HG03354 (cell line): ENCODE results near the gene GBX1.

Experiments
- ATAC-seq: cut with Tn5 transposase; IDR thresholded peaks from one replicate; pipeline ENCODE4 v1.9.1; 2021; ENCODE audit warnings: mild to moderate bottlenecking; ENCODE audit not compliant: unreplicated experiment, poor library complexity, severe bottlenecking

The GBX1 gene

GRCh38 chr7:151118108-151119054, 49.1 kb downstream of the GBX1 start:
- ATAC-seq = no peak

DNA sequence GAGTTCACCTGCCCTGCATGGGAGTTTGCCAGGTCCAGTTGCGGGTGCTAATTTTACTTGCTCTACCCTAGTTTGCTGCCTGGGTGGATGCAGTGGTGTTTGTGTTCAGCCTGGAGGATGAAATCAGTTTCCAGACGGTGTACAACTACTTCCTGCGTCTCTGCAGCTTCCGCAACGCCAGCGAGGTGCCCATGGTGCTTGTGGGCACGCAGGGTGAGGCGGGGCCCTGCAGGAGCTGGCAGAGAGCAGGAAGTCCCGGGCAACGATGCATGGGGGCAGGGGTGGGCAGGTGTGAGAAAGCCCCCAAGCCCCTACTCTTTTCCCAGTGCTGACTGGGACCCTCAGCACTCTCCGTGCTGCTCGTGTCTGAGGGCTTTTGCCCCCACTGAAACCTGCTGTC, 49.9 kb downstream of the GBX1 start:
- ATAC-seq = no peak

DNA sequence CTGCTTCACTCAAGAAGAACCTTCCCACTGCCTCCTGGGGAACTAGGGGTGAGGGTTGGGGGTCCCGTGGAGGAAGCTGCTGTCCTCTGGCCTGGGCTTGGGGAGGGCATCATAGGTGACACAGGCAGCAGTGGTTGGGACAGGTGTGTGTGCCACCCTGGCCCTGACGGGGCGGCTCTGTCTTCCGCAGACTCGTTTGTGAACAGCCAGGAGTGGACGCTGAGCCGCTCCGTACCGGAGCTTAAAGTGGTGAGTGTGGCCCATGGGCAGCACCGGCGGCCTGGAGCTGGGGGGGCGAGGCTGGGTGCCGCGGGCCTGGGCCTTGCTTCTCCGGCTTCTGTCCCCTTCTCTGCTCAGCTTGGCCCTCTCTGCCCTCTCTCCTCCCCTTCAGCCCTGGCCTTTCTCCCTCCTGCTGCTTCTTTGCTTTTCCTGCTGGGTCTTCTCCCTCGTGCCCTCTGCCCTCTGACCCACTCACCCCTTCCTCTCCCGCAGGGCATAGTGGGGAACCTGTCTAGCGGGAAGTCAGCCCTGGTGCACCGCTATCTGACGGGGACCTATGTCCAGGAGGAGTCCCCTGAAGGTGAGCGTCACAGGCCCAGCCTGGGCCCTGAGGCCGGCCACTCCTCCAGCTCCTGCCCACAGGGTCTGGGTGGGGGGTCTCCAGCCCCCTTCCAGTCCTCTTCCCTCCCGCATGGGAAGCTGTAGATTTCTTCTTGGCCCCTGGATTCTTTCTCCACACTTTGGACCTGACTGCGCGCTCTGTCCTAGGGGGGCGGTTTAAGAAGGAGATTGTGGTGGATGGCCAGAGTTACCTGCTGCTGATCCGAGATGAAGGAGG, 50.7 kb downstream of the GBX1 start:
- ATAC-seq = no peak

- ATAC-seq = no peak
Measured at GRCh38 chr7:151115836-151116418, 51.6 kb downstream of the GBX1 start.

GRCh38 chr7:151115121-151115835, 52.2 kb downstream of the GBX1 start:
- peak; percentile 49 for ATAC-seq

GRCh38 chr7:151114151-151115090, 53.1 kb downstream of the GBX1 start:
- ATAC-seq = peak; percentile 28

DNA sequence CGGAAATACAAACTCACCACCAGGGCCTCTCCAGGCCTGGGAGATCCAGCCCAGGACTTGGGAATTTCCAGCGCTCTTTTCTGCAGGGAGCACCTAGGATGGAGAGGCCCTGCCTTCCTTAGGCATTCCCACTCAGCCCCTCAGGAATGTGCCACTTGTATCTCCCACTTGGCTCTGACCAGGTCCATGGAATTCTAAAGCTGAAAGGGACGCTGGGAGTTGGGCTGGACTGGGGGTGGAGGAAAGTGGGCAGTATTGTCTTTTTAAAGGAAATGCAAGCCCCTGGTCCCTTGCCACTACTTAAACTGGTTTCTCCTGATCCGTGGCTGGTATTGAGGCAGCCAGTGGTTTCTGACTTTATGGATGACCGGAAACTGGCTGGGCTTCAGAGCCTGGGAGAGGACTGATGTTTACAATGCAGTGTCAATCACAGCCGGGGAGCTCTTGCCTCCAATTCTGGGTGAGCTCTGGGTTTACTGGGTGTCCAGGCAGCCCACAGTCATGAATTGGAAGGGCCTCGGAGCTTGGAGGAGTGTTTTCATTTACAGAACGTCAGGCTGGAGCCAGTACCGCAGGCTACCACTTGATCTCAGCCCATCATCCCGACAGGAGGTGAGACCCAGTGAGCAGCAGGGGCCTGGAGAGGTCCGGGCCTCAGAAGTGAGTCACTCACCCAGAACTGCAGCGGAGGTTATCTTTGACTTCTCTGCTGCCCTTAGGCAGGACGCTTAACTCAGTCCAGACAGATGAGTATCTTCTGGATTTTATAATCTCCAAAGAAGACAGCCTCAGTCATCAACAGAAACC, 53.9 kb downstream of the GBX1 start:
- ATAC-seq = no peak

- peak; percentile 81 for ATAC-seq
Measured at GRCh38 chr7:151110941-151111645, 56.4 kb downstream of the GBX1 start.

- no peak for ATAC-seq
Measured at GRCh38 chr7:151110236-151110940, 57.1 kb downstream of the GBX1 start.

GRCh38 chr7:151109094-151110048, 58.1 kb downstream of the GBX1 start:
- no peak for ATAC-seq

- no peak for ATAC-seq
Measured at GRCh38 chr7:151107882-151108281, 59.6 kb downstream of the GBX1 start.

DNA sequence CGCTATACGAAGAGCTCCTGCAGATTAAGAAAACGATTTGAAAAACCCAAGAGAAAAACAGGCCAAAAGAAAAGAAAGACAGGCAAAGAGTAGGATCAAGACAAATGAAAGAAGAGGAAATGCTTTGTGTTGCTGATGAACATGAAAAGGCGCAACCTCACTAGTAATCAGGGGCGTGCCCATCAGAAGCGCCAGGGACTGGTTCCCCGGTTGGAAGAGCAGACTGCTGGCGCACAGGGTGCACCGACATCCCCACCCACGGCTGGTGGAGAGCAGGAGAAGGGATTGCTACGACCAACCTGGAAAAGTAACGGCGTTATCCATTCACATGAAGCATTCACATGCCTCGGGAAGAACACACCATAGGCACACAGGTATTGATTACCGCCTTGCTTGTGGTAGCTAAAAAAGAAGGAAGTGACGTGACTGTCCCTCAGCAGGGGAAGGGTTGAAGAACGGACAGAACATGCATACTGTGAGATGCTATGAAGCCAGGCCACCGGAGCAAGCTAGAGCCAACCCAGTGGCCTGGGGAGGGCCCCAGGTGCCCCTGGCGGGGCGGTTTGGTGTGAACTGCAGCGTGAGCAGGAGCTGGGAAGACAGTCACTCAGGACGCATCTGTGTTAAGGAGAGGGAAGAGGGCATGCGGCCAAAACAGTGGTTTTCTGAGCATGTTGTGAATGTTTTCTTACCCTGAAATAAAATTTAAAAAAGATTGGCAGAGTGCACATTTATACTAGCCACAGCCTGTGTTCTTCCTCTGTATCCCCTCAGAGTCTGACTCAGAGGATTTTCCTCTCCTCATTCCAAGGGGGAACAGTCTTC, 62.9 kb downstream of the GBX1 start:
- no peak for ATAC-seq

GRCh38 chr7:151103973-151104372, 63.5 kb downstream of the GBX1 start:
- ATAC-seq = no peak

DNA sequence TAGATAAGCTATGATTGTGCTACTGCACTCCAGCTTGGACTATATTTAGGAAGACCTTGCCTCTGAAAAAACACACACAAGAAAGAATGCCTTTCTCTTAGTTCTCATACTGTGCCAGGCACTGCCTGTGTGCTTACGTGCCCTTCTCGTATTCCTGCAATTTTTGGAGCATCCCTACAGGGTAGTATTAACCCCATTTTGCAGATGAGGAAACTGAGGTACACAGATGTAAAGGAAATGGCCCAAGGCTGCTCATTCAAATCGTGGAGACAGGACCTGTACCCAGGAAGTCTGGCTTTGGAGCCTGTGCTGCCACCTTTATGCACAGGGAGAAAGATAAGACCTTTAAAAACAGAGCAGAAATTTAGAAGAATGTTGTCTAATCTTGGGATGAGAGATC, 64.5 kb downstream of the GBX1 start:
- no peak for ATAC-seq
